Activated T-helper 1 cell treated with anti-CD3 and anti-CD28 coated beads, Interleukin-2, amount 50 U/mL, for 16 hours (primary cell): Measurements from ENCODE around the gene SYMPK.

Experiments
- DNase-seq, 2 donors: peaks; one replicate each; pipeline ENCODE4 v3.0.0-alpha.2; 2020; ENCODE audit warnings: low read depth in 1 of 2, low spot score in 1 of 2

The SYMPK gene

DNA sequence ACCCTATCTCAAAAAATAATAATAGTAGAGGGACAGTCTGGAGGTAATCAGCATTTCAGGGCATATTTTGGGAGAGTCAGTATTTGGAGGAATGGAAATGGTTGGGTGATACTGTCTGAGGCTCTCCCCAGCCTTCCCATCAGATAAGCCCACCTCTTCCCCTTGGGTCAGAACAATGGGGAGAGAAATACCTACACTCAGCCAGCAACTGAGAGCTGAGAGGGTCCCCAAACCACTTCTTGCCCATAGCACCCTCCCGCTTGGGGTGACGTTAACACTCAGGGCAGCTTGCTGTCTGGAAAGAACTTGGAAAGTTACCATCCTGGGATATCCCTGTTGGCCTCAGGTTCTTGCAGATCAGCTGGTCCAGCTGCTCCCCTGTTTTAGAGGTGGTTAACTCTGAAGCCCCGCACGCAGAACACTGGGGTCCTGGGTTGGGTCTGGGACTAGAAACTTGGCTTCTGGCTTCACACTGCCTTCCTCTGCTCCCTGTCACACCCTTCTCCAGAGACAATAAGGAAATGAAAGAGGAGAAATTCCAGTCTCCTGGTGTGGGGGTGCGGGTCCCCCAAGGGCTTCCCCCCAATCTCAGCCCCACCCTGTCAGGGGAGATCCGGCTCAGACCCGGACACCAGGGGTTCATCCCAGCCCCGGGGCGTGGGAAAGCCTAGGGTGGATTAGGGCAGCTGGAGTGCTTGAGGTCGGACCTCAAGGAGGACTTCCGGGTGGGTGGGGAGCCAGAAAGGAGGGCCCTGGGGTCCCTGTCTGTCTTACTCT is 3.6 kb upstream of the SYMPK start:
- no peak for DNase-seq

GRCh38 chr19:45865269-45865948 is 2.5 kb upstream of the SYMPK start:
- no peak for DNase-seq

- DNase-seq = no peak
These were observed 1.7 kb upstream of the SYMPK start for GRCh38 chr19:45864629-45865082.

GRCh38 chr19:45863840-45864628 is 1.1 kb upstream of the SYMPK start, which contains the start of gene FOXA3:
FOXA3 (plus strand) TSS chr19:45864326; CDS start chr19:45864457, 131 bp downstream.
- peak in 1 of 2 donors; percentile 50 for DNase-seq

DNA sequence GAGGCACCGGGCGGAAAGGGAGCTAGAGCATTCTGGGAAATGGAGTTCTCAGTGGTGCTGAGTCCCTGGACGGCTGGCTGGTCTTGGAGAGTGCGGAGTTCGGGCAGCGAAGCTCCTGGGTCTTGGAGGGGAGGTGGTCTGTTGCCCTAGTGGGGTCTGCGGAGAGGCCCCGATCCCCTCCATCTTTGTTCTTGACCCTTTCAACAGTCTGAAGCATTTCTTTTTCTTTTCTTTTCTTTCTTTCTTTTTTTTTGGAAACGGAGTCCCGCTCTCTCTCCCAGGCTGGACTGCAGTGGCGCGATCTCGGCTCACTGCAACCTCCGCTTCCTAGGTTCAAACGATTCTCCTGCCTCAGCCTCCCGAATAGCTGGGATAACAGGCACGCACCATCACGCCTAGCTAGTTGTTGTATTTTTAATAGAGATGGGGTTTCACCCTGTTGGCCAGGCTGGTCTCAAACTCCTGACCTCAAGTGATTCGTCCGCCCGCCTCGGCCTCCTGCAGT is 440 bp upstream of the SYMPK start:
- no peak for DNase-seq

DNA sequence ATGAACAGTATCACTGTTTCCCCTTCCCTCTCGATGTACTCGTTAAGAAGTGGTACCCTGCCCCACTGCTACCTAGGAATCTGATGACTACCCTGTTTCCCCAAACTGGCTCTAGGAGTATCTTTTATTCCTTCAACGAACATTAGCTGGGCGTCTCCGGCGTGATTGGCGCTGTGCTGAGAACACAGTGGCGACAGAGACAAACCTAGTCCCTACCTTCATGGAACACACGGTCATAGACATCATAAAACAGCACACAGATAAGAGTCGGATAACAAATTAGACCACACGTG is 730 bp downstream of the SYMPK start:
- DNase-seq = no peak

GRCh38 chr19:45860359-45861259 is 2.3 kb downstream of the SYMPK start:
- no peak for DNase-seq

DNA sequence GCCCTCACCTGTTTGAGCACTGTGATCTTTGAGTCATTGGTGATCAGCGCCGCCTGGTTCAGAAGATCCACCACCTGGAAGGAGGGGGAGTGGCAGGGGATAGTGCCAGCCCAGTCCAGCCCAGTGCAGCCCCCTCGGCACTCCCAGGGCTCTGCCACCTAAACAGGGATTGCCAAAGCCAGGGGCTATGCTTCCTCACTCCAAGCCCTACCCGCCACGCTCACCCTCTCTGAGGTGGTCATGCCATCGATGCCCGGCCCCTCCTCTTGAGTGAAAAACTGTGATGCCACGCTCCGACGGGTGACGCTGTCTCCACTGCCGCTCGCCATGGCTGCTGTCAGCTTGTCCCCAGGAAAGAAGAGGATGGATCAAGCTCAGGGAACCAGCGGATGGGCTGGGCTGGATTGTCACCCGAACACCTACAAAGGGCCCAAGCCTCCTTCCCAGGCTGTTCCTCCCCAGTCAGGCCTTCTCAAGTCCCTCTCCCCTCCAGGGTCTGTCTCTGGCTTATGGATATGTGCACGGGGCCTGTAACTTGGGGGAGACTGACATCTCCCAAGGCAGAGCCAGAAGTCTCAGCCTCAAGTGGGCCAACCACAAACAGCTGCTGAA is 8.7 kb downstream of the SYMPK start:
- DNase-seq = no peak

- no peak for DNase-seq
These were observed 10.0 kb downstream of the SYMPK start for GRCh38 chr19:45852983-45853382.

DNA sequence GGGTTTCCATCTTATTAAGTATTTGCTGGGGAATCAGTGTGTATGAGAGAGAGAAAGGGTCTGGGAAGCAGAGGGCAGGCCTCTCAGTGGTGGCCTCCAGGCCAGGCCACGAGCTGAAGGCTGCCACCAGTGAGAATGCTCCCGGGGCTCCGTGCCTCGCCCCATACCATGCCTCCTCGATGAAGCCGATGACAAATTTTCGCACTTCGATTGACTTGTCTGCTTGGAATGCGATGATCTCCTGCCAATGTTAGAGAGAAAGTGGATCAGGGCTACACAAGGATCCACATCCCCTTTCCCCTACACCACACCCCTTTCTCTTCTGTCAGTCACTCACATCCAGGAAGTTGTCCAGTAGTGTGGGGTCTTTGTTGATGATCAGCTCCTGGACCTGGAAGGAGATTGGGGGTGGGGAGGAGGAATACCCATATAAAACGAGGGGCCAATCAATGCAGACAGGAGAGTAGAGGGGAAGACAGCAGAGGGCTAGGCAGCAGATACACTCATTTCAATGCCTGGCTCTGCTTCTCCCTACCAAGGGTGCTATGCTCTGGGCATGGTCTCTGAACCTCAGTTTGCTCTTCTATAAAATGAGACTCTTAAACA is 10.7 kb downstream of the SYMPK start:
- no peak for DNase-seq

DNA sequence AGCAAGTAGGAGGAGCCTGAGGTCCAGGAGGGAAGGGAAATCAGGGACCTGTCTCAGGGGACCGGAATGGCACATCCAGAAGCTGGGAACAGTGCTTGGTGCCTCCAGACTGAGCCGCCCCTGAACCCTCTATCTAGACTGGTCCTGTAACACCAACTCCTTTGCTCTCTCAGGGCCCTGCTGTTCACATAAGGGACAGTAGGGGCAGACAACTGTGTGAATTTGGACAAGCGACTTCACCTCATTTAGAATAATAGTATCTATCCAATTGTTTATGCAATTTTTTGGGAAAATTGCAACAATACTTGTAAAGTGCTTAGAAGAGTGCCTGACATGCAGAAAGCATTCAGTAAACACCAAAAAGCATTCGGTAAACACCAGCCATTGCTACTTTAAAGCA is 14.0 kb downstream of the SYMPK start:
- no peak for DNase-seq

DNA sequence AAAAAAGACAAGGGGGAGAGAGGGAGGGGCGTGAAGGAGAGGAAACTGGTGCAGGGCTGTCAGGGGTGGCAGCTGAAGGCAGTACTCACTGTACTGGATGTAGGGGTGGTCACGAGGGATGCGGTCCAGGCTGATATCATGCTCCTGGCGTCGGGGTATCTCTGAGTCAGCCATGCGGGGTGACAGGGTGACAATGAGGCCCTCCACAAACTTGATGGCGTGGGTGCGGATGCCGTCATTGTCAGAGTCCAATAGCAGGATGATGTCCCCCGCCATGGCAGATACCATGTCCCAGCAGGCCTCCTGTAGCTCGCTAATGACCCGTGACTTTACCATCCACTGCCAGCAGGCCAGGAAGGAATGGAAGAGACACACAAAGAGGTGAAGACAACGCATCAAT is 15.3 kb downstream of the SYMPK start:
- DNase-seq = no peak

DNA sequence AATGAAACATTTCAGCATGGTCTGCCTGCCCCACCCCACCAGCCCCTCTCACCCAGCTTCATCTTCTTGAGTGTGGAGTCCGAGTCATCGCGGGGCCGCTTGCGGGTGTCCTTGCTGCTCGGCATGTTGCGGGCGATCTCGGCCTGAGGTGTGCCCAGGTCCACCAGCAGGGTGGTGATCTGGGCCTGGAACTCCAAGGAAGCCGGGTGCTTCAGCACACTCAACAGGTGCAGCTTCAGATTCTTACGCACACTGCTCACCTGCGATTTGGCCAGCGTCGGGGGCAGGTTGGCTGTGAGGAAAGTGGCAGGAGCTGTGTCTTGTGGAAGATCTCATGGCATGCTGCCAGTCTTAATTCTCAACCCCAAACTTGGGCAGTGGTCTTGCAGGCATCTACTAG is 20.7 kb downstream of the SYMPK start:
- DNase-seq = no peak

DNA sequence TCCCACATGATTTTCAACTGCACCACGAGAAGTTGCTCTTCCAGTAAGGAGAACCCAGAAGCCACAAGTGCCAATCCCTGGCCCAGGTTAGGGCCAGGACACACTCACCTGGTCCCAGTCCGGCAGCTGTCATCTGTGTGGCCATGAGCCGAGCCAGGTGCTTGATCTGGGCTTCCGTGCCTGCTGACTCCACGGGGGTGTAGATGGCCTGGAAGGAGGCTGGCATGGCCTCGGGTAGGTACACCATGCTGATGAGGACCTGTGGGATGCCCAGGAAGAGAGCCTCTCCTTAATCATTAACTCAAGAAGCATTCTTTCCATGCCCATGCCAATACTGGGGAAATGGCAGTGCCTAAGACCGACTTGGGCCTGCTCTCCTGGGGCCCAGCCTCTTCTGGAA is 28.0 kb downstream of the SYMPK start:
- no peak for DNase-seq

DNA sequence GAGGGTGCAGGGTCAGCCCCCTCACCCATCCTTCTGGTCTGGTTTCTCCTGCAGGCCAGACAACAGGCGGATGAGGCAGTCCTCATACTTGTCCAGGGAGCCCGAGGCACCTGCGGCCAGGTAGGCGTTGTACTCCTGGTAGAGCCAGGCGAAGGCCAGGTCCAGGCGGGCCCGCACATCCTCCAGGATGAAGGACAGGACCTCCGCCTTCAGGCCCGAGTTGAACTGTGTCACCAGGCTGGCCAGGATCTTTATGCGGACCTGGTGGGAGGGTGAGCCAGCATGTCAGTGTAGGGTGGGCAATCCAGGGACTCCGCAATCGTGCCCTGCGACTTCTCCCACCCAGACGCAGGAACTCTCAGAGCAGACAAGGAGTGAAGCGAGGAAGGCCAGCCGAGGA is 34.0 kb downstream of the SYMPK start:
- no peak for DNase-seq

DNA sequence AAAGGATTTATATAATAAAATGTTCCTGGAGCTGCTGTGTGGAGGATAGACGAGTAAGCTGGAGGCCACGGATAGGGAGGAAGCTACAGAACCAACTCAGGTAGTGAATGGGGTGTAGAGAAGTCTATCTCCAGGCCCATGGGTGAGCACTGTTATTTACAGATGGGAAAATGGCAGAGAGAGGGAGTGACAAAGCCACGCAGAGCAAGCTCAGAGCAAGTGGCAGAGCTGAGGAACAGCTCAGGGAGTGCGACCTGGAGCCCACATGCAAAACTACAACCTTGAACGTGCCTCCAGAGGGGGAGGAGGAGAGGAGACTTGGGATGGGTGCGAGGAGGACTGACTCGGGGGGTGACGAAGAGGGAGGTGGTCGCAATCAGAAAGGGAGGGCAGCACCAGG is 34.4 kb downstream of the SYMPK start:
- DNase-seq = no peak

- DNase-seq = no peak
These were observed 35.4 kb downstream of the SYMPK start for GRCh38 chr19:45827459-45828093.

DNA sequence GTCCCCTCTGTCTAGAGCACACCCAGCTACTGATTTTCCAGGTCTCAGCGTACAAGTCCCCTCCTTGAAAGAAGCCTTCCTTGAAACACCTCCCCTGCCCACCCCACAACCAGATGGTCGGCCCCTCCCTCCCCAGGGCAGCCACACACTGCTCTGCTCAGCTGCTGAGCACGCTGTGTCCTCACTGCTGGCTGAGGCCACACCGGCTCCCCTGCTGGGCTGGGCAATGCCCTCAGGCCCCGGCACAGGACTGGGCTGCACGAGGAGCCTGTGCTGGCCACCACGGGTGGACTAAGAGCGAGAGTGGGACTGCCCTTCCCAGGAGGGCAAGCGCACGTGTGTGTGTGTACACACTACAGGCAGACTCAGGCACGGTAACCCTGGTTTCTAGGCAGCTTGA is 36.0 kb downstream of the SYMPK start:
- DNase-seq = no peak
